Gastrocnemius medialis (tissue), 4 donors: ENCODE results near the gene NKX6-2. TPM values are rescaled to one million over a fixed set of nuclear protein-coding genes. Genes with fewer than 3 reads are reported as not detected.
"Not testable (repeated sequence)": the region's sequence is repeated elsewhere in the genome, so short reads cannot be mapped to it uniquely, and the experiment has no call there.

Experiments
- ATAC-seq, 2 donors: fragments of 150-250 bp; one replicate each; pipeline ENCODE4 v1.9.1; 2016
- DNase-seq, 2 donors: peaks; one replicate each; pipeline ENCODE4 v3.0.0-alpha.2; 2019
- H3K27ac ChIP-seq, 4 donors: fragments of 200-600 bp; sonication (generic); 1 replicate in 1 of 4; 2 replicates in 3 of 4; pipeline ENCODE4 v1.5.1; 2016 to 2018; ENCODE audit warnings: mild to moderate bottlenecking in 2 of 4, moderate library complexity in 1 of 4
- H3K27me3 ChIP-seq, 3 donors: fragments of 200-600 bp; sonication (generic) in 2 of 3; 1 replicate in 1 of 3; 2 replicates in 2 of 3; pipeline versions ENCODE4 v1.5.1 to v1.6.0; 2016 to 2019; ENCODE audit warnings: mild to moderate bottlenecking in 1 of 3, moderate library complexity in 1 of 3
- H3K36me3 ChIP-seq, 2 donors: fragments of 200-600 bp; sonication (generic) in 1 of 2; one replicate each; pipeline ENCODE4 v1.5.1; 2017 to 2018
- H3K4me1 ChIP-seq, 2 donors: fragments of 200-600 bp; sonication (generic) in 1 of 2; one replicate each; pipeline ENCODE4 v1.5.1; 2016 to 2017; ENCODE audit warnings: mild to moderate bottlenecking in 2 of 2
- H3K4me3 ChIP-seq, 4 donors: fragments of 200-600 bp; sonication (generic) in 3 of 4; 1 replicate in 1 of 4; 2 replicates in 3 of 4; pipeline ENCODE4 v1.5.1; 2016 to 2019; ENCODE audit warnings: mild to moderate bottlenecking in 2 of 4
- H3K9me3 ChIP-seq, 3 donors: fragments of 200-600 bp; sonication (generic) in 2 of 3; 1 replicate in 1 of 3; 2 replicates in 2 of 3; pipeline ENCODE4 v1.5.1; 2016 to 2019
- POLR2A ChIP-seq, 2 donors: fragments of 450-650 bp; IDR thresholded peaks; one replicate each; pipeline ENCODE4 v1.6.1; 2017; ENCODE audit warnings: antibody characterized with exemption in 2 of 2, mild to moderate bottlenecking in 2 of 2, moderate library complexity in 2 of 2
- in situ Hi-C, 4 donors: fragments of 200-750 bp; cut with MboI; loops; one replicate each; pipeline versions ENCODE4 v1.15.0 to v1.8.0; 2017; ENCODE audit warnings: low sequenced_read_pairs in 4 of 4
- intact Hi-C: fragments of 100-400 bp; cut with DNase I; formaldehyde crosslinking; loops from one replicate; pipeline ENCODE4 v1.15.1; 2023; ENCODE audit warnings: low total_unique reads
- total RNA-seq, 4 donors: library from RNA; depleted of rRNA; stranded (reverse); fragments of >200 nt; gene quantifications; one replicate each; pipeline versions ENCODE4 v1.1.0 to v1.2.3, GENCODE V29; 2016
- TF ChIP-seq, protein P1 (sequence below), 5 experiments: fragments of 450-650 bp in 3 of 5; fragments of 200-600 bp in 2 of 5; sonication (generic) in 2 of 5; IDR thresholded peaks in 4 of 5; conservative IDR thresholded peaks in 1 of 5; 1 replicate in 4 of 5; 2 replicates in 1 of 5; pipeline ENCODE4 v1.5.1; 2016 to 2019; ENCODE audit warnings: antibody characterized with exemption in 5 of 5, mild to moderate bottlenecking in 3 of 5, moderate library complexity in 3 of 5

NKX6-2 gene
- total RNA-seq, 4 donors from 2014 or later: 0.09 TPM; not detected in 3

- Histone ChIP-seq H3K27ac (no peak overlapping the region), H3K4me1 (no peaks in the 10 kb centered on the region), H3K9me3 (no peaks in the 10 kb centered on the region), H3K4me3 (no peak overlapping the region), H3K27me3 (peaks cover 22 to 37% (median 34%) of the 10 kb centered on the region in 3 donors), H3K36me3 (no peaks in the 10 kb centered on the region)
- DNase-seq (no peak), ATAC-seq (no peak)
- TF ChIP-seq, protein P1, sequence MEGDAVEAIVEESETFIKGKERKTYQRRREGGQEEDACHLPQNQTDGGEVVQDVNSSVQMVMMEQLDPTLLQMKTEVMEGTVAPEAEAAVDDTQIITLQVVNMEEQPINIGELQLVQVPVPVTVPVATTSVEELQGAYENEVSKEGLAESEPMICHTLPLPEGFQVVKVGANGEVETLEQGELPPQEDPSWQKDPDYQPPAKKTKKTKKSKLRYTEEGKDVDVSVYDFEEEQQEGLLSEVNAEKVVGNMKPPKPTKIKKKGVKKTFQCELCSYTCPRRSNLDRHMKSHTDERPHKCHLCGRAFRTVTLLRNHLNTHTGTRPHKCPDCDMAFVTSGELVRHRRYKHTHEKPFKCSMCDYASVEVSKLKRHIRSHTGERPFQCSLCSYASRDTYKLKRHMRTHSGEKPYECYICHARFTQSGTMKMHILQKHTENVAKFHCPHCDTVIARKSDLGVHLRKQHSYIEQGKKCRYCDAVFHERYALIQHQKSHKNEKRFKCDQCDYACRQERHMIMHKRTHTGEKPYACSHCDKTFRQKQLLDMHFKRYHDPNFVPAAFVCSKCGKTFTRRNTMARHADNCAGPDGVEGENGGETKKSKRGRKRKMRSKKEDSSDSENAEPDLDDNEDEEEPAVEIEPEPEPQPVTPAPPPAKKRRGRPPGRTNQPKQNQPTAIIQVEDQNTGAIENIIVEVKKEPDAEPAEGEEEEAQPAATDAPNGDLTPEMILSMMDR (IDR thresholded peaks at IDR 0.05 in 4 of 5, conservative IDR thresholded peaks at IDR 0.05 in 1 of 5): no peak
- intact Hi-C loops: no loop called here
- in situ Hi-C loops: no loop called here
Measured at GRCh38 chr10:132793213-132793612, 7.3 kb upstream of the NKX6-2 start.

- DNase-seq (no peak), ATAC-seq (no peak)
- no peaks in the 10 kb centered on the region for H3K4me1 ChIP-seq
- H3K27ac ChIP-seq: no peak overlapping the region
- H3K36me3 ChIP-seq: no peaks in the 10 kb centered on the region
- peaks cover 22 to 42% (median 38%) of the 10 kb centered on the region in 3 donors for H3K27me3 ChIP-seq
- TF ChIP-seq POLR2A (IDR thresholded peaks at IDR 0.05): no peak
- TF ChIP-seq, protein P1 (IDR thresholded peaks at IDR 0.05 in 4 of 5, conservative IDR thresholded peaks at IDR 0.05 in 1 of 5): no peak
- H3K9me3 ChIP-seq: no peaks in the 10 kb centered on the region
- H3K4me3 ChIP-seq: no peak overlapping the region
- in situ Hi-C loops (no loop called here), intact Hi-C loops (no loop called here)
Measured at GRCh38 chr10:132792796-132793195, 6.8 kb upstream of the NKX6-2 start.

- DNase-seq, H3K4me3 ChIP-seq, H3K9me3 ChIP-seq, H3K36me3 ChIP-seq, intact Hi-C loops, H3K27ac ChIP-seq, in situ Hi-C loops, ATAC-seq, H3K4me1 ChIP-seq: not testable (repeated sequence)
- peaks cover 26 to 49% (median 43%) of the 10 kb centered on the region in 3 donors for H3K27me3 ChIP-seq
Measured at GRCh38 chr10:132792099-132792498, 6.2 kb upstream of the NKX6-2 start.

GRCh38 chr10:132790934-132791829, 5.2 kb upstream of the NKX6-2 start:
- no peak for DNase-seq
- Histone ChIP-seq H3K9me3 (no peaks in the 10 kb centered on the region), H3K4me3 (no peak overlapping the region), H3K27ac (no peak overlapping the region), H3K27me3 (peaks cover 32 to 58% (median 49%) of the 10 kb centered on the region in 3 donors), H3K36me3 (no peaks in the 10 kb centered on the region), H3K4me1 (peaks cover 0 to 5% of the 10 kb centered on the region in 2 donors)
- TF ChIP-seq POLR2A (IDR thresholded peaks at IDR 0.05): no peak
- TF ChIP-seq, protein P1 (IDR thresholded peaks at IDR 0.05 in 4 of 5, conservative IDR thresholded peaks at IDR 0.05 in 1 of 5): no peak
- intact Hi-C loops: no loop called here
- no peak for ATAC-seq
- in situ Hi-C loops: no loop called here

DNA sequence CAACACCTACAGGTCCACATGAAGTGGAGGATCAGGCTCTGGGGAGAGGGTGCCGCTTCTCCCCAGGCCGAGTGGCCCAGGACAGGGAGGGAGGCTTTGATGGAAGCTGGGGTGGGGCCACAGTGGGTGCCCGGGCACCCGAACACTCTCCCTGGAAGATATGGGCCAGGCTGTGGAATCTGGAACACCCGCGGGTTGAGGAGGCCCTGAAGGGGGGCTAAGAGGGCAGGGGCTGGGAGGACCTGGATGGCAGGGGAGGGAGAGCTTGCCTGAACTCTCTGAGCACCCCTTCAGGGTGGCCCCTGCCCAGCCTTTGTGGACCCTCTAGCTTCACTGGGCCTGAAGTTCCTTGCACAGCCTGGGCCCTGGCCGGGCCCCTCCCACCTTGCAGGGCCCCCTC, 4.5 kb upstream of the NKX6-2 start:
- intact Hi-C loops (no loop called here), in situ Hi-C loops (no loop called here)
- Histone ChIP-seq H3K36me3 (no peaks in the 10 kb centered on the region), H3K4me3 (no peak overlapping the region), H3K27ac (no peak overlapping the region), H3K9me3 (no peaks in the 10 kb centered on the region), H3K4me1 (peaks cover 0 to 5% of the 10 kb centered on the region in 2 donors), H3K27me3 (peaks cover 33 to 59% (median 49%) of the 10 kb centered on the region in 3 donors)
- no peak for DNase-seq
- no peak for TF ChIP-seq POLR2A (IDR thresholded peaks at IDR 0.05)
- TF ChIP-seq, protein P1 (IDR thresholded peaks at IDR 0.05 in 4 of 5, conservative IDR thresholded peaks at IDR 0.05 in 1 of 5): no peak
- ATAC-seq: no peak
